Measurements from ENCODE around the gene PTTG1IP. TPM values are rescaled to one million over a fixed set of nuclear protein-coding genes. Genes with fewer than 3 reads are reported as not detected.

Gene PTTG1IP
- polyA plus RNA-seq, 1 donor (not counting 4 experiments of a cell fraction or from before 2014, with no cell fraction given): 132 TPM

DNA sequence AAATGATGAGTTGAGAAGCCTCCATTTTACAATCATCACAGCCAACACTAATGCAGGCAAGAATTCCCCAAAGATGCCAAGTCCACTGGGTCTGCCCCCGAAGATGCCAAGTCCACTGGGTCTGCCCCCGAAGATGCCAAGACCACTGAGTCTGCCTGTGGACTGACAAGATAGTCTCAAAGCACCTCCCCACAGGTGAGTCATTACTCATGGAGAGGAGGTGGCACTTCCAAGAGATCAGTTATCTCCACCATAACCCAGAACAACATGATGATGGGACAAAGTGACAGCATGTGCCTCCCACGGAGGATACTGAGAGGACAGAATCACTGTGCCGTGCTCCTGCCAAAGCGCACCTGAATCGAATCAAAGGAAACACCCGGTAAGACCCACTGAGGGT, 4.8 kb downstream of the PTTG1IP start:
- Histone ChIP-seq H3K27me3 (ENCODE audit: control insufficient read depth, extremely low read depth, insufficient read depth, low read length) (no peaks in the 10 kb centered on the region), H3K4me2 (ENCODE audit: control insufficient read depth, extremely low read depth, insufficient read depth, low read depth, low read length) (no peak overlapping the region), H2AFZ (ENCODE audit: control insufficient read depth, low read length) (no peak overlapping the region), H3K79me2 (ENCODE audit: control insufficient read depth, insufficient read depth, low read length) (peaks cover 95% of the 10 kb centered on the region), H3K9ac (ENCODE audit: control insufficient read depth, extremely low read depth, insufficient read depth, low read length) (no peak overlapping the region), H3K27ac (ENCODE audit: control insufficient read depth, insufficient read depth, low read length) (no peak overlapping the region), H3K36me3 (ENCODE audit: control insufficient read depth in 2 of 2, extremely low read depth in 1 of 2, insufficient read depth in 2 of 2, low read length in 2 of 2) (peaks cover 12 to 15% of the 10 kb centered on the region in 2 experiments), H3K4me3 (ENCODE audit: control insufficient read depth in 2 of 3, extremely low read depth in 1 of 3, insufficient read depth in 2 of 3, low read depth in 1 of 3, low read length in 3 of 3) (no peak overlapping the region), H3K4me1 (ENCODE audit: control insufficient read depth, extremely low read depth, insufficient read depth, low read length) (peaks cover 33% of the 10 kb centered on the region), H3K9me3 (ENCODE audit: control insufficient read depth, low read depth, low read length) (no peaks in the 10 kb centered on the region), H3K9me1 (ENCODE audit: control insufficient read depth, extremely low read depth, insufficient read depth, low read length) (peaks cover 15% of the 10 kb centered on the region), H4K20me1 (ENCODE audit: control insufficient read depth, extremely low read depth, insufficient read depth, low read length) (peaks cover 61% of the 10 kb centered on the region)
- FAIRE-seq (no peak), DNase-seq (ENCODE audit: low read depth, low spot score) (no peak)
- TF ChIP-seq EZH2 (IDR thresholded peaks at IDR 0.05; ENCODE audit: low read length) (no peak), CTCF (optimal IDR thresholded peaks at IDR 0.05 in 1 of 3, IDR thresholded peaks at IDR 0.05 in 1 of 3, conservative IDR thresholded peaks at IDR 0.05 in 1 of 3; ENCODE audit: extremely low read depth in 1 of 3, insufficient read depth in 2 of 3, low read length in 3 of 3) (no peak)
- dilution Hi-C loops (cut with MboI; ENCODE audit: extremely low pct_ligation_motif_present, low sequenced_read_pairs): no loop called here

- H3K27me3 ChIP-seq (ENCODE audit: control insufficient read depth, extremely low read depth, insufficient read depth, low read length): no peaks in the 10 kb centered on the region
- peaks cover 65% of the 10 kb centered on the region for H4K20me1 ChIP-seq (ENCODE audit: control insufficient read depth, extremely low read depth, insufficient read depth, low read length)
- no peak for DNase-seq (ENCODE audit: low read depth, low spot score)
- H3K9me1 ChIP-seq (ENCODE audit: control insufficient read depth, extremely low read depth, insufficient read depth, low read length): peaks cover 15% of the 10 kb centered on the region
- no peaks in the 10 kb centered on the region for H3K9me3 ChIP-seq (ENCODE audit: control insufficient read depth, low read depth, low read length)
- TF ChIP-seq CTCF (optimal IDR thresholded peaks at IDR 0.05 in 1 of 3, IDR thresholded peaks at IDR 0.05 in 1 of 3, conservative IDR thresholded peaks at IDR 0.05 in 1 of 3; ENCODE audit: extremely low read depth in 1 of 3, insufficient read depth in 2 of 3, low read length in 3 of 3): no peak
- no peak for TF ChIP-seq EZH2 (IDR thresholded peaks at IDR 0.05; ENCODE audit: low read length)
- H2AFZ ChIP-seq (ENCODE audit: control insufficient read depth, low read length): no peak overlapping the region
- H3K4me2 ChIP-seq (ENCODE audit: control insufficient read depth, extremely low read depth, insufficient read depth, low read depth, low read length): no peak overlapping the region
- no peak overlapping the region for H3K9ac ChIP-seq (ENCODE audit: control insufficient read depth, extremely low read depth, insufficient read depth, low read length)
- peaks cover 33% of the 10 kb centered on the region for H3K4me1 ChIP-seq (ENCODE audit: control insufficient read depth, extremely low read depth, insufficient read depth, low read length)
- H3K79me2 ChIP-seq (ENCODE audit: control insufficient read depth, insufficient read depth, low read length): peaks cover 97% of the 10 kb centered on the region
- H3K36me3 ChIP-seq (ENCODE audit: control insufficient read depth in 2 of 2, extremely low read depth in 1 of 2, insufficient read depth in 2 of 2, low read length in 2 of 2): peaks cover 15% of the 10 kb centered on the region in 2 experiments
- no peak for FAIRE-seq
- H3K4me3 ChIP-seq (ENCODE audit: control insufficient read depth in 2 of 3, extremely low read depth in 1 of 3, insufficient read depth in 2 of 3, low read depth in 1 of 3, low read length in 3 of 3): no peak overlapping the region
- dilution Hi-C loops (cut with MboI; ENCODE audit: extremely low pct_ligation_motif_present, low sequenced_read_pairs): no loop called here
- no peak overlapping the region for H3K27ac ChIP-seq (ENCODE audit: control insufficient read depth, insufficient read depth, low read length)
Observed at GRCh38 chr21:44867999-44868700, 5.3 kb downstream of the PTTG1IP start.
